ENCODE measurements around the gene PPP1R1B. TPM values are rescaled to one million over a fixed set of nuclear protein-coding genes. Genes with fewer than 3 reads are reported as not detected.
A peak's percentile ranks its signal among the peaks of the same experiment; 100 is the strongest.

PPP1R1B gene
- total RNA-seq, 2 donors from 2014 or later: not detected

- Mint-ChIP-seq H3K27ac (no peak overlapping the region), H3K4me1 (ENCODE audit: low read depth) (peaks cover 26% of the 10 kb centered on the region), H3K27me3 (ENCODE audit: low read depth) (peaks cover 97% of the 10 kb centered on the region), H3K9me3 (peaks cover 0 to 2% of the 10 kb centered on the region in 2 donors), H3K4me3 (no peak overlapping the region), H3K36me3 (ENCODE audit: insufficient read depth in 2 of 2) (peaks cover 0 to 1% of the 10 kb centered on the region in 2 donors)
- ATAC-seq (replicated peaks in 1 of 2) (no peak), DNase-seq (no peak)
Observed at GRCh38 chr17:39596543-39597267, 30.0 kb upstream of the PPP1R1B start.

DNA sequence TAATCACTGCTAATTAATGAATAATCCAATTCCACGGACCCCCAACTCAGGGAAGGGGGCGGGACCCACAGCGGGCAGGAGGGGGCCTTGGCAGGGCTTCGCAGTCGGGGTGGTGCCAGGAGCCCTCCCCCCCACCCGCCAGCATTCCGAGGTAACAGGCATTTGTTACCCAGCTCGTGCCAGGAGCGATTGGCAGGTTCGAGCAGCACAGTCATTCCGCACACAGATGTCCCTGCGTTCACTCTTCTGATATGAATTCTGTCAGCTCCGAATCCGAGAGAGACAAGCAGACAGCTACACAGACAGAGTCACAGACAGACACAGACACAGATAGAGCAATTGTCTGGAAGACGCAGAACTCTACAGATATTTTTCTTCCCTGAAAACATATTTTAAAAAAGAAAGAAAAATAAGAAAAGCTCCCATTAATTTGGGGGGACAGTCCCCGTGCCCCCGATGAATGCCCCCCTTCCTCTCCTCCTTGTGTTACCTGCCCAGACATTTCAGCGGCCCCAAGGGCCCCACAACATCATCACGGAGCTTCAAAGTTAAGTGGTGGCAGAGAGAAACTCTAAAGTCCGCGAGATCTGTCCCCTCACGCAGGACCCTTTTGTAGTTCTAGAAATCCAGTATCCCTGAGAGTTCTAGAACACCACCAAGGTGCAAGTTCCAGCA is 29.2 kb upstream of the PPP1R1B start:
- no peaks in the 10 kb centered on the region for H3K36me3 Mint-ChIP-seq (ENCODE audit: insufficient read depth in 2 of 2)
- peaks cover 0 to under 1% of the 10 kb centered on the region in 2 donors for H3K9me3 Mint-ChIP-seq
- H3K27ac Mint-ChIP-seq: no peak overlapping the region
- DNase-seq (no peak), ATAC-seq (replicated peaks in 1 of 2) (peak in 1 of 2 donors; percentile 44)
- peaks cover 26% of the 10 kb centered on the region for H3K4me1 Mint-ChIP-seq (ENCODE audit: low read depth)
- peaks cover 99% of the 10 kb centered on the region for H3K27me3 Mint-ChIP-seq (ENCODE audit: low read depth)
- H3K4me3 Mint-ChIP-seq: peak overlapping the region in 1 of 2 donors; percentile 23

GRCh38 chr17:39598047-39598481 is 28.7 kb upstream of the PPP1R1B start:
- no peak for DNase-seq
- Mint-ChIP-seq H3K27me3 (ENCODE audit: low read depth) (peaks cover 99% of the 10 kb centered on the region), H3K4me1 (ENCODE audit: low read depth) (peaks cover 28% of the 10 kb centered on the region), H3K36me3 (ENCODE audit: insufficient read depth in 2 of 2) (no peaks in the 10 kb centered on the region), H3K9me3 (no peaks in the 10 kb centered on the region), H3K27ac (no peak overlapping the region), H3K4me3 (peak overlapping the region; percentile 18 to 57)
- no peak for ATAC-seq (replicated peaks in 1 of 2)

- peaks cover 34% of the 10 kb centered on the region for H3K4me1 Mint-ChIP-seq (ENCODE audit: low read depth)
- H3K36me3 Mint-ChIP-seq (ENCODE audit: insufficient read depth in 2 of 2): no peaks in the 10 kb centered on the region
- no peak for DNase-seq
- peaks cover 99% of the 10 kb centered on the region for H3K27me3 Mint-ChIP-seq (ENCODE audit: low read depth)
- ATAC-seq (replicated peaks in 1 of 2): no peak
- H3K9me3 Mint-ChIP-seq: no peaks in the 10 kb centered on the region
- H3K4me3 Mint-ChIP-seq: peak overlapping the region; percentile 45 to 57
- H3K27ac Mint-ChIP-seq: no peak overlapping the region
Observed at GRCh38 chr17:39598630-39599003, 28.1 kb upstream of the PPP1R1B start.

- peaks cover 36% of the 10 kb centered on the region for H3K4me1 Mint-ChIP-seq (ENCODE audit: low read depth)
- H3K9me3 Mint-ChIP-seq: no peaks in the 10 kb centered on the region
- no peaks in the 10 kb centered on the region for H3K36me3 Mint-ChIP-seq (ENCODE audit: insufficient read depth in 2 of 2)
- H3K27ac Mint-ChIP-seq: no peak overlapping the region
- peak overlapping the region; percentile 45 to 57 for H3K4me3 Mint-ChIP-seq
- ATAC-seq (replicated peaks in 1 of 2) (no peak), DNase-seq (no peak)
- peaks cover 97% of the 10 kb centered on the region for H3K27me3 Mint-ChIP-seq (ENCODE audit: low read depth)
Observed at GRCh38 chr17:39599004-39599664, 27.6 kb upstream of the PPP1R1B start.

- ATAC-seq (replicated peaks in 1 of 2) (no peak), DNase-seq (no peak)
- Mint-ChIP-seq H3K27ac (no peak overlapping the region), H3K4me3 (peak overlapping the region; percentile 19 to 68), H3K9me3 (no peaks in the 10 kb centered on the region), H3K27me3 (ENCODE audit: low read depth) (peaks cover 94% of the 10 kb centered on the region), H3K36me3 (ENCODE audit: insufficient read depth in 2 of 2) (no peaks in the 10 kb centered on the region), H3K4me1 (ENCODE audit: low read depth) (peaks cover 36% of the 10 kb centered on the region)
Observed at GRCh38 chr17:39599665-39600231, 27.0 kb upstream of the PPP1R1B start.

GRCh38 chr17:39600288-39600996 is 26.3 kb upstream of the PPP1R1B start:
- ATAC-seq (replicated peaks in 1 of 2) (no peak), DNase-seq (no peak)
- Mint-ChIP-seq H3K27me3 (ENCODE audit: low read depth) (peaks cover 93% of the 10 kb centered on the region), H3K27ac (no peak overlapping the region), H3K4me3 (peak overlapping the region; percentile 19 to 68), H3K9me3 (no peaks in the 10 kb centered on the region), H3K4me1 (ENCODE audit: low read depth) (peaks cover 36% of the 10 kb centered on the region), H3K36me3 (ENCODE audit: insufficient read depth in 2 of 2) (no peaks in the 10 kb centered on the region)

DNA sequence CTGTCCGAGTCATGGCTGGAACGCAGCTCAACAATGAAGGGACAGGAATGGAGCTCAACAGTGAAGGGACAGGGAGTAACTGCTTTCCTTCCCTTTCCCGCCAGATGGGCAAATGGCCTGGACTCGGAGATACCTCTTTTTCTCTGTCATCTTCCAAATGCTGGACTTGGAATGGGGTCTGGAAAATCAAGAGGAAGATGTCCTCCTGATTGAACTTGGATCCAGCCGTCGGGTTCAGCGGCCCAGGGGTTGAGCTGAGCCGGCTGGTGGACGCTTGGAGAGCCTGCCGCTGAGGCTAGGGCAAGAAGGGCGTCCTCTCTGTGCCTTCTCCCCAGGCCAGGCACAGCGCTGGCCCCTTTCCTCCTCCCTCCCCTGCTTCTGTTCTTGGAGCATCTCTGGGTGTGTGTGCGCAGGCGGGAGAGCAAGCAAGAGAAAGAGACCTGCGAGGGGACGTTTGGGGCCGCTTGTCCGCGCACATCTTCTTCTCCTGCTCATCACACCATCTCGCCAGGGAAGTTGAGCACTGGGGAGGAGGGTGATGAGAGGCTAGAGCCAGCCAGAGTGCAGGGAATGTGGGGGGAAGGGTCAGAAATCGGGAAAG is 25.7 kb upstream of the PPP1R1B start:
- Mint-ChIP-seq H3K4me1 (ENCODE audit: low read depth) (peaks cover 36% of the 10 kb centered on the region), H3K27ac (no peak overlapping the region), H3K4me3 (no peak overlapping the region), H3K9me3 (no peaks in the 10 kb centered on the region), H3K36me3 (ENCODE audit: insufficient read depth in 2 of 2) (no peaks in the 10 kb centered on the region), H3K27me3 (ENCODE audit: low read depth) (peaks cover 87% of the 10 kb centered on the region)
- ATAC-seq (replicated peaks in 1 of 2) (no peak), DNase-seq (no peak)

GRCh38 chr17:39601758-39602532 is 24.8 kb upstream of the PPP1R1B start:
- no peaks in the 10 kb centered on the region for H3K36me3 Mint-ChIP-seq (ENCODE audit: insufficient read depth in 2 of 2)
- H3K27ac Mint-ChIP-seq: no peak overlapping the region
- no peak for ATAC-seq (replicated peaks in 1 of 2)
- DNase-seq: no peak
- H3K9me3 Mint-ChIP-seq: no peaks in the 10 kb centered on the region
- peaks cover 79% of the 10 kb centered on the region for H3K27me3 Mint-ChIP-seq (ENCODE audit: low read depth)
- no peak overlapping the region for H3K4me3 Mint-ChIP-seq
- H3K4me1 Mint-ChIP-seq (ENCODE audit: low read depth): peaks cover 36% of the 10 kb centered on the region

GRCh38 chr17:39602533-39603303 is 24.0 kb upstream of the PPP1R1B start:
- Mint-ChIP-seq H3K27ac (no peak overlapping the region), H3K27me3 (ENCODE audit: low read depth) (peaks cover 77% of the 10 kb centered on the region), H3K4me3 (no peak overlapping the region), H3K36me3 (ENCODE audit: insufficient read depth in 2 of 2) (no peaks in the 10 kb centered on the region), H3K4me1 (ENCODE audit: low read depth) (peaks cover 40% of the 10 kb centered on the region), H3K9me3 (no peaks in the 10 kb centered on the region)
- DNase-seq: no peak
- peak; percentile 22 to 29 for ATAC-seq (replicated peaks in 1 of 2)

GRCh38 chr17:39603304-39604016 is 23.3 kb upstream of the PPP1R1B start:
- ATAC-seq (replicated peaks in 1 of 2): no peak
- H3K4me3 Mint-ChIP-seq: peak overlapping the region; percentile 11 to 24
- H3K27me3 Mint-ChIP-seq (ENCODE audit: low read depth): peaks cover 72% of the 10 kb centered on the region

More at GRCh38 chr17:39603304-39604016, 23.3 kb upstream of the PPP1R1B start:
- Mint-ChIP-seq H3K9me3 (no peaks in the 10 kb centered on the region), H3K27ac (no peak overlapping the region), H3K36me3 (ENCODE audit: insufficient read depth in 2 of 2) (no peaks in the 10 kb centered on the region), H3K4me1 (ENCODE audit: low read depth) (peaks cover 34% of the 10 kb centered on the region)
- no peak for DNase-seq
